Stimulated activated CD8-positive, alpha-beta memory T cell treated with anti-CD3 and anti-CD28 coated beads, Interleukin-4, amount 100 ng/mL, for 4 hours (primary cell): ENCODE data around the gene SLC16A8.

Experiments used
- DNase-seq, 2 donors: peaks; one replicate each; pipeline ENCODE4 v3.0.0-alpha.2; 2020; ENCODE audit warnings: low read depth in 2 of 2, low spot score in 1 of 2

Gene SLC16A8

GRCh38 chr22:38032681-38033521 is 51.1 kb downstream of the SLC16A8 start:
- no peak for DNase-seq

DNA sequence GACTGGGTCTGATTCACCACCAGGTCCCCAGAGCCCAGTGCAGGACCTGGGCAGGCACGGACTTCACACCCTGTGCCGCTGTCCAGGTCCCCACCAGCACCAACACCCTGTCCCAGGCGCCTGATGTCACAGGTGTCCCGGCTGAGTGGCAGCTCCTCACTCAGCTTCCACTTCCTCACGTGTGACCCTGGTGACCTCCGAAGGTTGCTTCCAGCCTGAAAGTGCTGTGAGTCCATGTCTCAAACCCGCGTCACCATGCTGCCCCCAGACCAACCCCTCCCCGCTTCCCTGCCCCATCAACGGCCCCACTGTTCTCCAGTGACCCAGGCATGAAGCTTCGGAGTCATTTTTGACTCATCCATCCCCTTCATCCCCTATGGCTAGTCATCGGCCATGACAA is 52.5 kb downstream of the SLC16A8 start:
- DNase-seq: no peak

- no peak for DNase-seq
These were observed 53.5 kb downstream of the SLC16A8 start for GRCh38 chr22:38030311-38031133.

GRCh38 chr22:38029901-38030300 is 54.1 kb downstream of the SLC16A8 start:
- no peak for DNase-seq

- DNase-seq: no peak
These were observed 54.6 kb downstream of the SLC16A8 start for GRCh38 chr22:38029370-38029769.

DNA sequence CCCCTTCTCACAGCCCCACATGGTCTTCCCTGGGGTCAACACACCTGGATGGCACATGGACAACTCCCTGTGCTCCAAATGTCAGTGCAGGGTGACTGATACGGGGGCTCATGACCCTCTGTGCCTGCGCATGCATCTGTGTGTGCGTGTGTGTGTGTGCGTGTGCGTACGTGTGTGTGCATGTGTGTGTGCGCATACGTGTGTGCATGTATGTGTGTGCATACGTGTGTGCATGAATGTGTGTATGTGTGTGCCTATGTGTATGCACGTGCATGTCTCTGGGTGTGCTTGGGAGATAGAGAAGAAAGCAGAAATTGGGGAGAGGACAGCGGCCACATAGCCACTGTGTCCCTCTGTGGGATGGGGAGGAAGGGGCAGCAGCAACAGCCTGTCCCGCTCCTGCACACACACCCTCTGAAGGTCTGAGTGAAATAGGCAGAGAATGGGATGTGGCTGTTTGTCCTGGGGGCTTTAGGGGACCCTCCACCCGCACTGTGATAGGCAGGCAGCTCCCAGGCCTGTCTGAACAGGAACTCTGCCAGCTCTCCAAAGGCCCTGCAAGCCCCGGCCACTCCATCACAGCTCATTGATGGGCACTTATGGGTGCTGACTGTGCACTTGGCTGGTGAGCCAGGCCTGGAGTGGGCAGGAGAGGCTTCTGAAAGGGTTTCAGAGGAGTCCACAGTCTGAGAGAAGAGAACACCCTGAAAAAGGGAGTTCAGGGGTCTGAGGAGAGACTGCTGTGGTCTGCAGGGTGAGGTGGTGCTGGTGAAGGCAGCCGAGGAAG is 55.4 kb downstream of the SLC16A8 start:
- no peak for DNase-seq
